IPS-18c (cell line): ENCODE measurements around the gene NCR1.
"Not testable (repeated sequence)": the region's sequence is repeated elsewhere in the genome, so short reads cannot be mapped to it uniquely, and the experiment has no call there.

Source experiments
- H3K4me3 ChIP-seq: 2 replicates; pipeline ENCODE4 v1.7.0; 2013; ENCODE audit warnings: low read depth, mild to moderate bottlenecking, low read length, moderate library complexity; ENCODE audit not compliant: insufficient read depth
- H3K9me3 ChIP-seq: one replicate; pipeline ENCODE4 v1.6.1; 2013; ENCODE audit warnings: mild to moderate bottlenecking, low read length, moderate library complexity; ENCODE audit not compliant: control insufficient read depth, insufficient read depth

The NCR1 gene

DNA sequence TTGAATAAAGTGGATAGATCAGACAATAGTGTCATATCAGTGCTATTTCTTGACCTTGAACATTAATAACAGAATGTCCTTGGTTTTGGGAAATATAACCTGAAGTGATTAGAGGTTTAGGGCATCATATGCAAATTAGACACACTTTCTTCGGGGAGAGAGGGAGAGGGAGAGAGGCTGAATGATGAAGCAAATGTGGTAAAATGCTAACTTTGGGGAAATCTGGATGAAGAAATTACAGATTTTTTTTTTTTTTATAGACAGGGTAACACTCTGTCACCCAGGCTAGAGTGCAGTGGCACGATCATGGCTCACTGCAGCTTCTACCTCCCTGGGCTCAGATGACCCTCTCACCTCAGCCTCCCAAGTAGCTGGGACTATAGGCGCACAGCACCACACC, 3.9 kb upstream of the NCR1 start:
- H3K4me3 ChIP-seq, result no peak overlapping the region
- H3K9me3 ChIP-seq, result no peaks in the 10 kb centered on the region

DNA sequence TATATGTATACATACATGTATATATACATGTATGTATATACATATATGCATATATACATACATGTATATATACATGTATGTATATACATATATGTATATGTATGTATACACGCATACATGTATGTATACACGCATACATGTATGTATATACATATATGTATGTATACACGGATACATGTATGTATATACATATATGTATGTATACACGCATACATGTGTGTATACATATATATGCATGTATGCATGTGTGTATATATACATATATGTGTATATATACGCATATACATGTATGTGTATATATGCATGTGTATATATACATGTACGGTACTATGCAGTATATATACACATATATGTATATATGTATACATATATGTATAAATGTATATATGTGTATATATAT, 2.6 kb upstream of the NCR1 start:
- no peak overlapping the region for H3K4me3 ChIP-seq

DNA sequence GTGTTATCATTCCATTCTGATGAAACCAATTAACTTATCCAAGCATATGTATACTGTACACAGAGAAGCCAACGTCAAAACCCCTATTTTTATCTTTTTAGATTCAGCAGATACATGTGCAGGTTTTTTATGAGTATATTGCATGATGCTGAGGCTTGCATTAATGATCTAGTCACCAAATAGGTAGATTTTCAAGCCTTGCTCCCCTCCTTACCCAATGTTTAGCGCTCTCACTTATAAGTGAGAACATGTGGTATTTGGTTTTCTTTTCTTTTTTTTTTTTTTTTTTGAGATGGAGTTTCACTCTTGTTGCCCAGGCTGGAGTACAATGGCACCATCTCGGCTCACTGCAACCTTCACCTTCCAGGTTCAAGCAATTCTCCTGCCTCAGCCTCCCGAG, 1.7 kb upstream of the NCR1 start:
- H3K9me3 ChIP-seq, H3K4me3 ChIP-seq: not testable (repeated sequence)

More for the DNA sequence above, 2.6 kb upstream of the NCR1 start:
- no peaks in the 10 kb centered on the region for H3K9me3 ChIP-seq

DNA sequence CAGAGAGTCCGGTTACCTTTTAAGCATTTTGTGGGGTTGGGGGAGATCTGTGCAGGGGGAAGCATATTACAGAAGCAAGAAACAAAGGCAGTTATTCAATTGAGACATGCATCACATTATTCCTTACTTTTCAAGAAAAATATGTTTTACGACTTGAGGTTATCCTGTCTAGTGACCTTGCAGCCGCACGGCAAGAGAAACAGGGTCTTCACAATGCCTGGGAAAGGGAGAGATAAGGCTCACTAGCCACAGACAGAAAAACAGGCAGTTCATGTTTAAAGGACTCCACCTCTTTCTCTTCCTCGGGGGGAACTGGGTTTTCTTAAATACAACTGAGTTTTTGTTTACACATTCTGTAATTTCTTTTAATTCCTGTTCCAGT, 536 bp upstream of the NCR1 start:
- no peak overlapping the region for H3K4me3 ChIP-seq

DNA sequence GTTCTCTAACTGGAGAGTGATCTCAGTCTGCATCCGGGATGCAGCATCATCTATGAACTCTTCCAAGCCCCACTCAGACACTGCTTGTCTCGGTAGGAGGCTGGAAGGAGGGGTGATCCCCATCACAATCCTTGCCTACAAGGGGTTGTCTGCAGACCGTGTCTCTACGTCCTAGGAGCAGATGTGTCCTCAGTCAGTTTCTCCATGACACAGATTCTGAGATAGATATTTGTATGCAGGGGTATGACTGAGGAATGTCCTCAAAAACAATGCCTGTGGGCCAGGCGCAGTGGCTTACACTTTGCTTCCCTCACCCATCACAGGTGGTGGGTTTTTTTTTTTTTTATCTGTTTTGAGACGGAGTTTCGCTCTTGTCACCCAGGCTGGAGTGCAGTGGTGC, 871 bp downstream of the NCR1 start:
- H3K4me3 ChIP-seq, result no peak overlapping the region
- peaks cover 3% of the 10 kb centered on the region for H3K9me3 ChIP-seq

More for the DNA sequence above, 536 bp upstream of the NCR1 start:
- H3K9me3 ChIP-seq, result peaks cover 3% of the 10 kb centered on the region

DNA sequence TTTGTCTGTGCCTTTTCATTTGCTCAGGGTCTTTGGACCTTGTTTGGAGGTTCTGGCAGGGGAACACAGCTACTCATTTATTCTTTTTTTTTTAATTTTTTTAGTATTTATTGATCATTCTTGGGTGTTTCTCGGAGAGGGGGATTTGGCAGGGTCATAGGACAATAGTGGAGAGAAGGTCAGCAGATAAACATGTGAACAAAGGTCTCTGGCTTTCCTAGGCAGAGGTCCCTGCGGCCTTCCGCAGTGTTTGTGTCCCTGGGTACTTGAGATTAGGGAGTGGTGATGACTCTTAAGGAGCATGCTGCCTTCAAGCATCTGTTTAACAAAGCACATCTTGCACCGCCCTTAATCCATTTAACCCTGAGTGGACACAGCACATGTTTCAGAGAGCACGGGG, 2.0 kb downstream of the NCR1 start:
- H3K4me3 ChIP-seq, H3K9me3 ChIP-seq: not testable (repeated sequence)

DNA sequence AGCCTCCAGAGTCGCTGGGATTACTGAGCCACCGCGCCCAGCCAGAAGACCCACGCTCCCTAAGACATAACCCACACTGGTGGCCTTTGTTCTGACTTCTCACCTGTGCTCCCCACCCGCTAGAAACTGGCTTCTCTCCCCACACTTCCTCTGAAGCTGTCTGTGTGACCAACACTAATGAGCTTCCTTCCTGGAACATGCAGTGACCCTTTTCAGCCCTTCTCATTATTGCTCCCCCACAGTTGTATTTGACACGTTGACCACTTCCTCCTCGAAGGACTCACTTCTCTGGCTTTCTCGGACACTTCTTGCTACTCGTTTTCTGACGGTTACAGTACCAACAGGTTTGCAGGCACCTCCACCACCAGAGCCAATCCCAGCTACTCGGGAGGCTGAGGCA, 10.9 kb downstream of the NCR1 start:
- Histone ChIP-seq H3K4me3 (no peak overlapping the region), H3K9me3 (no peaks in the 10 kb centered on the region)

DNA sequence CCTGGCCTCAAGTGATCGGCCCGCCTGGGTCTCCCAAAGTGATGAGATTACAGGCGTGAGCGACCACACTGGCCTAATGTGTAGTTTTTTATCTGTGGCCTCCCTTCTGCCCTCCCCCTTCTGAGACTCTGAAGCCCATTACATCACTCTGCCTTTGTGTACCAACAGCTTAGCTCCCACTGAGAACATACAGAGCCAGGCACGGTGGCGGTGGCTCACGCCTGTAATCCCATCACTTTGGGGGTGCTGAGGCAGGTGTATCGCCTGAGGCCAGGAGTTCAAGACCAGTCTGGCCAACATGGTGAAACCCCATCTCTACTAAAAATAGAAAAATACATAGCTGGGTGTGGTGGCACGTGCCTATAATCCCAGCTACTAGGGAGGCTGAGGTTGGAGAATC, 12.6 kb downstream of the NCR1 start:
- H3K4me3 ChIP-seq, result no peak overlapping the region
- no peaks in the 10 kb centered on the region for H3K9me3 ChIP-seq

DNA sequence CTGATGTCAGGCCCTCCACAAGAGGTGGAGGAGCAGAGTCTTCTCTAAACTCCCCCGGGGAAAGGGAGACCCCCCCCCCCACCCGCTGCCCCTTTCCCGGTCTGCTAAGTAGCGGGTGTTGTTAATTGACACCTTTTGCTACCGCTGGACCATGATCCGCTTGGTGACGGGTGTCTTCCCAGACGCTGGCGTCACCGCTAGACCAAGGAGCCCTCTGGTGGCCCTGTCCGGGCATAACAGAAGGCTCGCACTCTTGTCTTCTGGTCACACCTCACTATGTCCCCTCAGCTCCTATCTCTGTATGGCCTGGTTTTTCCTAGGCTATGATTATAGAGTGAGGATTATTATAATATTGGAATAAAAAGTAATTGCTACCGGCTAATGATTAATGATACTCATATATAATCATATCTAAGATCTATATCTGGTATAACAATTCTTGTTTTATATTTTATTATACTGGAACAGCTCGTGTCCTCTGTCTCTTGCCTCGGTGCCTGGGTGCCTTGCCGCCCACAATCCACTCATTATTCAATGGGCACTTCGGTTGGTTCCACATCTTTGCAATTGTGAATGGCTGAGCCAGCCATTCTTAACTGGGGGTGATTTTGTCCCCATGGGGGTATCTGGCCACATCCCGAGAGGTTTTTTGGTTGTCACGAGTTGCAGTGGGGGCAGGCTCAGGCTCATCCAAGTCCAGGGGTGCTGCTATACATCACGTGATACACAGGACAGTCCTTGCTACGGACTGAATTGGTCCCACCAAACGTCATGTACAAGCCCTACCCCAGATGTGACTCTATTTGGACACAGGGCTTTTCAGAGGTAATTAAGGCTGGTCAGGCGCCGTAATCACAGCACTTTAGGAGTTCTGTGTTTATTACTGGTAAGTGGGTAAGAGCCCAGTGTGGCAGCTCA, 14.0 kb downstream of the NCR1 start:
- H3K4me3 ChIP-seq, H3K9me3 ChIP-seq: not testable (repeated sequence)

DNA sequence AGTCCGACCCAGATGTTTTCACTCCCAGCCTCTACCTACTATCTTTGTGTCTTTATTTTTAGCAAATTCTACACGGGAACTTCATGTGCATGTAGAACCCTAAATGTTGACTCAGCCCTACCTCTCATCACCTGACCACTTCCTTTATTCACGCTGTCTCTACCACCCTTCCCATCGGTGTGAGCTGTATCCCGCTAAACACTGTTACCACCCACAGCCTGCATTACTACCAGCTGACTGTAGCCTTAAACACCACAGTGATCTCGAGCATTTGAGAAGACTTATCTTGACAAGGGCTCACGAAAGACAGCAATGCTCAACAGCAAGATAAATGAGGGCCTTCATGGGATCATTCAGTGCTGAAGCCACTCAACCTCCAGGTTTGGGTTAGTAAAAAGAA, 15.1 kb downstream of the NCR1 start:
- Histone ChIP-seq H3K9me3 (no peaks in the 10 kb centered on the region), H3K4me3 (no peak overlapping the region)

DNA sequence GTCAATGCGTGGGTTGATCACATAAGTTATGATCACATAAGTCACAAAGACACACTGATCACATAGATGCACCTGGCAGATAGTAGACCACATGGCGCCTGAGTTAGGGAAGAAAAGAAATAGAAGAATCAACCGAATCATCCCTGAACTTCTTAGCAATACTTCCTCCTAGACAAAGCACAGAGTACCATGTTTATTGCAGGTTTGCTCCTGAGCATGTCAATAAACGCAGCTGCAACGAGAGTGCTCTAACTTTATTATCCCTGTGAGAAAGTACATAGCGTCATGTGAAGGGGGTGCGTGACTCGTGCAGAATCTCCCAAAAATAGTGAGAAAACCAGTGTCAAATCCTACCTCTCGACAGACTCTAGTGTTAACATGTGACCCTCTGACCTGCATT, 17.3 kb downstream of the NCR1 start:
- Histone ChIP-seq H3K4me3 (no peak overlapping the region), H3K9me3 (peaks cover 4% of the 10 kb centered on the region)

DNA sequence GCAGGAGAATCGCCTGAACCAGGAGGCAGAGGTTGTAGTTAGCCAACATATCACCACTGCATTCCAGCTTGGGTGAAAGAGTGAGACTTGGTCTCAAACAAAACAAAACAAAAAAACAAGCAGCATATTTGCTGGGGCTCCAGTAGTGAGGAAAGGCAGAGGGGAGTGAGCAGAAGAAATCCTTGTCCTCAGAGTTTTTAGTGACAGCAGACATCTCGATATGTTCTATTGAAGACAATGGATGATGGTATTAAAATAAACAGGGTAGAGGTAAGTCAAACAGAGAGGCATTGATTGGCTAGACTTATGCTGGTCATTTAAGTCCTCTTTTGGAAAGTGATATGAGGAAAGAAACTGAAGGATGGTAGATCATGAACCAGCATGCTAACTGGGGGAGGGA, 22.4 kb downstream of the NCR1 start:
- peaks cover 4% of the 10 kb centered on the region for H3K9me3 ChIP-seq
- no peak overlapping the region for H3K4me3 ChIP-seq

DNA sequence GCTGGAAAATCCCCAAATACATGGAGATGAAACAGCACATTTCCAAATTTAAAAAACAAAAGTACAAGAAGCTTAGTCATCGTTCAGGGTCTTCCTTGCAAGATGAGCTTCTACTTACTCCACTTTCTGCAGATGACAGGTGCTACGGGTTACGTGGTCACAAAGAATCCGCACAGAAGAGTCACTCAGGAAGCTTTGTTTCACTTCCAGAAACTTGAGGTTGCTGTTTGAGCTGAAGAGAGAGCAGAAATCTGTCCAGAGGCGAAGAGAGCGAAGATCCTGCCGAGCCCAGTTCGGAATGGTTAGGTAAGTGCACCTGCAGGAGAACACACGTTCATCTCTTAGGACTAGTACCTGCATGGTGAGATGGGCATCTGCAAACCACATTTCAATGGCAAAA, 32.0 kb downstream of the NCR1 start:
- H3K9me3 ChIP-seq, result no peaks in the 10 kb centered on the region
- H3K4me3 ChIP-seq, result no peak overlapping the region

DNA sequence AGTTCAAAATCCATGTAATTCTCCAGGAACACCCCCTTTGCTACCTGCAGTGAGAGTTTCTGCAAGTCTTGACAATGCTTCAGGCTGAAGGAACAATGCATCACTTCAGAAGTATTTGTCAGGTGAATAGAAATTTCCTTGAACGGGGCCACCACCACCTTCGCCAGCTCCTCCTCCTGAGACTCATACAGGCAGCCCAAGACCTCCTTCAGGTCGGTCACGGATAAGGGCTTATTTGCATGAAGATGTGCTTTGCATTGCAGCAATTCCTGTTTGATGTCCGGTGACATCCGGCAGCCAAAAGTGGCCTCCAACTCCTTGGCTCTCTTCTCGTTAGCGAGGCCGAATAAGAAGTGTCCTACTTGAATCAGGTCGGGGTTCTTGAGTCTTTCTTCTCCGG, 33.0 kb downstream of the NCR1 start:
- no peak overlapping the region for H3K4me3 ChIP-seq
- H3K9me3 ChIP-seq, result no peaks in the 10 kb centered on the region

DNA sequence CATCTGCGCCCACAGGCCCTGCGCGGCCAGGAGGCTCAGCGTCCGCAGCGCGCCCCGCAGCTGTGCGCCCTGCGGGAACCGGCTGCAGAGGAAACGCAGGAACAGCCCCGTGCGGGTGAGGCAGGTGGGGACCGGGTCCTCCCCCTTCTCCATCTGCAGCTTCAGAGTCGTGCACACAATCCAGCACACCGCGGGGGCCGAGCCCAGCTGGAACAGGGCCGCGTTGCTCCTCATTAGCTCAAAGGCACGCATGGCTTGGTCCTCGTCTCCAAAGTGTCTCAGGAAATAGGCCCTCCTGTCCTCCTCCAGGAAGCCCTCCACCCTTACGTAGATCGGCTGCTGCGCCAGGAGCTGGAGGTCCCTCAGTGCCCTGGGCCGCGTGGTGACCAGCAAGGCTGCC, 33.6 kb downstream of the NCR1 start:
- not testable (repeated sequence) for H3K9me3 ChIP-seq, H3K4me3 ChIP-seq

DNA sequence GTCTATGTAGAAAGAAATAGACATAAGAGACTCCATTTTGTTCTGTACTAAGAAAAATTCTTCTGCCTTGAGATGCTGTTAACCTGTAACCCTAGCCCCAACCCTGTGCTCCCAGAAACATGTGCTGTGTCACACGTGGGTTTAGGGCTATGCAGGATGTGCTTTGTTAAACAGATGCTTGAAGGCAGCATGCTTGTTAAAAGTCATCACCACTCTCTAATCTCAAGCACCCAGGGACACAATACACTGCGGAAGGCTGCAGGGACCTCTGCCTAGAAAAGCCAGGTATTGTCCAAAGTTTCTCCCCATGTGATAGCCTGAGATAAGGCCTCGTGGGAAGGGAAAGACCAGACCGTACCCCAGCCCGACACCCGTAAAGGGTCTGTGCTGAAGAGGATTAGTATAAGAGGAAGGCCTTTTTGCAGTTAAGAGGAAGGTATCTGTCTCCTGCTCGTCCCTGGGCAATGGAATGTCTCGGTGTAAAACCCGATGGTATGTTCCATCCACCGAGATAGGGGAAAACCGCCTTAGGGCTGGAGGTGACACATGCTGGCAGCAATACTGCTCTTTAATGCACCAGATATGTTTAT, 37.9 kb downstream of the NCR1 start:
- H3K4me3 ChIP-seq, H3K9me3 ChIP-seq: not testable (repeated sequence)

DNA sequence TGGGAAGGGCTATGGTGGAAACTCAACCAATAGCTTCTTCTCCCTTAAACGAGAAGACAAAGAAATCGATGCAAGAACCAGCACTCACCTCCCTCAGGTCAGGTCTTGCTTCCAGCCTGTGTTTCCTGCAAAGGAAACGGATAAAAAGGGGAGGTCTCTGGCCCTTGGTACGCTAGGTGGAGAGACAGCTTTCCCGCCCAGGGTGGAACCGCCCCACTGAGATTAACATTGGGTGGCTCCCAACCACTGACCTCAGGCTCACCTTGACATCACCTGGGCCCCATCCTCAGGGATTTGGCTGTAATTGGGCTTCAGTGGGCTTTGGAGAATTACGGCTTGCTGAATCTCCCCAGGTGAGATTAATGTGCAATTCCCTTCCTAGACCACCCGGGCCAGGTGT, 41.4 kb downstream of the NCR1 start, which contains the start of gene NLRP7:
NLRP7 (minus strand) TSS at position 150 of the 400 bp plus-strand sequence.
- H3K4me3 ChIP-seq, result no peak within 1 kb of the TSS
- H3K9me3 ChIP-seq, result no peaks in the 10 kb centered on the region

DNA sequence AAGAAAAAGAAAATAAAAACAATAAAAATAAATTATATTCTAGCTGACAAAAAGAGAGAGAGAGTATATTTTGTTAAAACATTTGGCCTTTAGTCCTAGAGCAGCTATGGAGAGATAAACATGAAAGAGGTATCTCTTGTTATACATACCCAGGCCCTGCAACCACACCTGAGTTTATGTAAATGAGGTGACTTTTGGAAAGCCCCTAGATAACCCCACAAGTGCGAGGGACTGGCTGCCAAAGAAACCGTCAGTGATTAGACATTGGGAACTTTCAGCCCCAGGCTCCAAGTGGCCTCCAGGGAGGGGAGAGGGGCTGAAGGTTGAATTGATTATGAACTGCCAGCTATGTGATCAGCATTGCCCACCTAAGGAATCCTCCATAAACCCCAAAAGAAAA, 43.5 kb downstream of the NCR1 start:
- no peaks in the 10 kb centered on the region for H3K9me3 ChIP-seq
- no peak overlapping the region for H3K4me3 ChIP-seq

DNA sequence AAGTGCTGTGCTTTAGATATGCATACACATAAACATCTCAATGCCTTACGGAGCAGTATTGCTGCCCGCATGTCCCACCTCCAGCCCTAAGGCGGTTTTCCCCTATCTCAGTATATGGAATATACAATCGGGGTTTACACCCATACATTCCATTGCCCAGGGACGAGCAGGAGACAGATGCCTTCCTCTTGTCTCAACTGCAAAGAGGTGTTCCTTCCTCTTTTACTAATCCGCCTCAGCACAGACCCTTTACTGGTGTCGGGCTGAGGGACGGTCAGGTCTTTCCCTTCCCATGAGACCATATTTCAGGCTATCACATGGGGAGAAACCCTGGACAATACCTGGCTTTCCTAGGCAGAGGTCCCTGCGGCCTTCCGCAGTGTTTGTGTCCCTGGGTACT, 44.6 kb downstream of the NCR1 start:
- H3K9me3 ChIP-seq, H3K4me3 ChIP-seq: not testable (repeated sequence)
